VCaP (cell line): ENCODE results near the gene C9orf50.
A peak's percentile ranks its signal among the peaks of the same experiment; 100 is the strongest.

Source experiments
- H3K27ac ChIP-seq: fragments of 450-650 bp; 2 replicates; pipeline ENCODE4 v1.5.1; 2017
- TF ChIP-seq, protein P1 (sequence below): fragments of 450-650 bp; conservative IDR thresholded peaks from 2 replicates; pipeline ENCODE4 v1.5.1; 2017; ENCODE audit warnings: mild to moderate bottlenecking, moderate library complexity

Gene C9orf50

DNA sequence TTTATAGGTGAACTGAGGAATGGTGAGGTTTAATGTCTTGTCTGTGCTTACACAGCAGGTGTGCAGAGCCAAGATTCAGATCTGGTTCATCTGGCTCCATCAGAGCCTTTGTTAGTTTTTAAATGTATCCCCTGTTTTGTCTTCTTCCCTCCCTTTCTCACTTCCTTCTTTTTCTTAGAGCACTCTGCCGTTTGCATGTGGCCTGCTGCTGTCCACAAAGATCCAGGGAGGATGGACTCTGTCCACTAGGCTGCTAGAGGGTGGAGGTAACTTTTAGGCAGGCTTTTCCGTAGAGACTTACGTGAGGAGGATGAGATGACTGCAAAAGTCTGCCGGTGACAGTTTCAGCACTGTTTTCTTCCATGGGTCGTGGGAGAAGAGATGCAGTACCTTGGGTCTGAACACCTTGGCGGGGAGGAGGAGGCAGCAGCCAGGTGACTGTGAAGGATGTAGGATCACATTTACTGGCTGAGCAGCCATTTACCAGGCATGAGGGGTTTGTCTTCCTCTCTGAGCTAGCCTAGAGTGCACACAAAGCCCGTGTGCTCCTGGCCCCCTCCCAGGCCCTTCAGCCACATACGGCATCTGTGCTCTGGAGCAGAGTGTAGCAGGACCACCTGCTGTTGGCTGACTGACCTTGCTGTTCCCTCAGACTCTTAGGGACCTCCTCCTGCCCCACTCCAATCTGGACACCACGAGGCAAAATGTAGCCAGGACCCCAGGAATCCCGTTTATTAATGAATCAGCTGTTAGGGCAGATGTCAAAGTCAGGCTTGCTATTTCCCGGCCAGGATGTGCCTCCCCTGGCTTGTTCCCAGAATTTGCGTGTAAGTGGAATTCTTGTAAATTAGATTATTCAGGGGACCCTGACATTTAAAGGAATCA lies 6.9 kb upstream of the C9orf50 start:
- TF ChIP-seq, protein P1, sequence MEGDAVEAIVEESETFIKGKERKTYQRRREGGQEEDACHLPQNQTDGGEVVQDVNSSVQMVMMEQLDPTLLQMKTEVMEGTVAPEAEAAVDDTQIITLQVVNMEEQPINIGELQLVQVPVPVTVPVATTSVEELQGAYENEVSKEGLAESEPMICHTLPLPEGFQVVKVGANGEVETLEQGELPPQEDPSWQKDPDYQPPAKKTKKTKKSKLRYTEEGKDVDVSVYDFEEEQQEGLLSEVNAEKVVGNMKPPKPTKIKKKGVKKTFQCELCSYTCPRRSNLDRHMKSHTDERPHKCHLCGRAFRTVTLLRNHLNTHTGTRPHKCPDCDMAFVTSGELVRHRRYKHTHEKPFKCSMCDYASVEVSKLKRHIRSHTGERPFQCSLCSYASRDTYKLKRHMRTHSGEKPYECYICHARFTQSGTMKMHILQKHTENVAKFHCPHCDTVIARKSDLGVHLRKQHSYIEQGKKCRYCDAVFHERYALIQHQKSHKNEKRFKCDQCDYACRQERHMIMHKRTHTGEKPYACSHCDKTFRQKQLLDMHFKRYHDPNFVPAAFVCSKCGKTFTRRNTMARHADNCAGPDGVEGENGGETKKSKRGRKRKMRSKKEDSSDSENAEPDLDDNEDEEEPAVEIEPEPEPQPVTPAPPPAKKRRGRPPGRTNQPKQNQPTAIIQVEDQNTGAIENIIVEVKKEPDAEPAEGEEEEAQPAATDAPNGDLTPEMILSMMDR: no peak
- H3K27ac ChIP-seq: peak overlapping the region; percentile 91

- peak overlapping the region; percentile 91 for H3K27ac ChIP-seq
- TF ChIP-seq, protein P1: no peak
Measured at GRCh38 chr9:129626625-129627284, 5.9 kb upstream of the C9orf50 start.

DNA sequence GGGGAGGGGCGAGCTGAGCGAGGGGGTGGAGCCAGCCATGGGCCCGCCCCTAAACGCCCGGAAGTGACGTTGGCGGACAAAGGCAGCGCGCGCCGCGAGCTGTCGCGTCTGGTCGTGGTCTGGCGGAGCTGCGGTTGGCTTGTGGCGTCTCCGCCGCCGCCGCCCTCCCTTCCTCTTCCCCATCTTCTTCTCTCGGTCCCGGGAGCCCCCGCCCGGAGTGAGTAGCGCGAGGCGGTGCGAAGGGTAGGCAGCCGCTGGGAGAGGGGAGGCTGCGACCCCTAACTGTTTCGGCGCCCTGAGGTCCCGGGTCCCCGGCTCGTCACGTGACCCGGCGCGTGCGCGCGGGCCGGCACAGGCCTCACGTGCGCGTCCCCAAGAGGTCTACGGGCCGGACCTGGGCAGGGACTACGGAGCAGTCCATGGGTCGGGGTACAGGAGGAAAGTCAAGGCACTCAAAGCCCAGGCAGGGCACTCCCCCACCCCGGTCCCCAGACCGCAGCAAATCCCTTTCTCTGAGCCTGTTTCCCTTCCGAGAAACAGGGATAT lies 5.3 kb upstream of the C9orf50 start, which contains the start of gene NTMT1:
Gene NTMT1 (plus strand): TSS at position 85 of the 546 bp plus-strand sequence. CDS start 6,541 bp downstream, outside the sequence.
- peak within 1 kb of the TSS; percentile 91 for H3K27ac ChIP-seq
- TF ChIP-seq, protein P1: no peak

- H3K27ac ChIP-seq: peak overlapping the region; percentile 91
- TF ChIP-seq, protein P1: no peak
Measured at GRCh38 chr9:129624947-129625346, 4.0 kb upstream of the C9orf50 start.

GRCh38 chr9:129624168-129624759 lies 3.4 kb upstream of the C9orf50 start:
- H3K27ac ChIP-seq: peak overlapping the region; percentile 91; the same call in 1 of the 2 replicates
- TF ChIP-seq, protein P1: peak; percentile 93

DNA sequence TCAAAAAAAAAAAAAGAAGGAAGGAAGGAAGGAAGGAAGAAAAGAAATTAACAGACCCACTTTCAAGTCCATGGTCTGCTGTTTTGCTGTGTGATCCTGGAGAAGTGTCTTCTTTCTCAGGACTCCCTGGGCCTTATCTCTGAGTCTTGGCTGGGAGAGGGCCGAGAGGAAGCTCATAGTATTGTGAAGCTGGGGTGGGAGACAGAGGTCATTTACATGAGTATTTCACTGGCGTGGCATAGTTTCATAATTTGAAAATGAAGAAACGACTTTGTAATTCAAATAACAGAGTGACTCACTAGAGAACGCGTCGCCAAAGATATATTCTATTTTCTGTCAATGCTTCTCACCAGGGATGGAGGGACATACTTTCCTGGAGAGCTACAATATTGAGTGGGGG lies 2.4 kb upstream of the C9orf50 start:
- H3K27ac ChIP-seq: no peak overlapping the region
- TF ChIP-seq, protein P1: no peak
